GM21367 (cell line): ENCODE measurements around the gene TPRX2.
"Not testable (repeated sequence)": the region's sequence is repeated elsewhere in the genome, so short reads cannot be mapped to it uniquely, and the experiment has no call there.

Experiments
- ATAC-seq: cut with Tn5 transposase; IDR thresholded peaks from one replicate; pipeline ENCODE4 v1.9.1; 2021; ENCODE audit not compliant: unreplicated experiment

Gene TPRX2

GRCh38 chr19:47858646-47859285 lies at the start of gene TPRX2:
TPRX2 (plus strand) TSS chr19:47859235; CDS start chr19:47859247, 12 bp downstream.
- not testable (repeated sequence) for ATAC-seq

DNA sequence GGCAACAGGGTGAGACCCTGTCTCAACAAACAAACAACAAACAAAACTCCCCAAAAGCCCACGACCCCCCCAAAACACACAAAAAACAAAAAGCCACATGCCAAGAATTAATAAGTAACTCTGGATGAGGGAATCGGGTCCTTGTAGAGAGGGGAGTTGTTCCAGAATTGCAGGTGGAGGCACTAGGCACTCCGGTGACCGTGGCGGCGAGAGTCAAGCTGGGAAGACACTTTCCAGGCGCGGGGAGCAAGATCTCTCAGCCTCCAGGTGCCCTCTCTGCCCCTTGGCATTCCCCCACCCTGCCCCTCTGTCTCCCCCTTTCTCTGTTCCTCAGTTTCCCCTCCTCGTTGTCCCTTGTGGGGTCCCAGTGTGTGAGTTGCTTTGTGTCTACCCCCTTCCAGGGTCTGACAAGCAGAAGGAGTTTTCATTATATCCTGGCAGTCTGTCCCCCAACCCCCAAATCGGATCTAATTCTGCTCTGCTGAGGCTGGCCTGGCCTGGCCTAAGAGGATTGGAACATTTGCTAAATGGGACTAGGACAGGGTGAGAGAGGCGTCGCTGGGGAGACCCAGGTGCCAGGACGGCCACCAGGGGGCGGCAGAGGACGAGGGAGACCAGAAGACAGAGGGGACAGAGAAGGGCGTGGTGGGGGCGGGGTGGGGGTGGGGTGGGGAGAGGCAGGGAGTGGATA lies 45.6 kb upstream of the TPRX2 start:
- ATAC-seq: no peak

DNA sequence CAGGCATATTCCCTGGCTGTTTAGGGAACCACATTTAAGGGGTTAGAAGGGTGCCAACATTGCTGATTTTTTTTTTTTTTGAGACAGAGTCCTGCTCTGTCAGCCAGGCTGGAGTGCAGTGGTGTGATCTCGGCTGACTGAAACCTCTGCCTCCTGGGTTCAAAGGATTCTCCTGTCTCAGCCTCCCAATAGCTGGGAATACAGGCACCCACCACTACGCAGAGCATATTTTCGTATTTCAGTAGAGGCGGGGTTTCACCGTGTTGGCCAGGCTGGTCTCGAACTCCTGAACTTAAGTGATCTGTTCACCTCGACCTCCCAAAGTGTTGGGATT lies 45.1 kb upstream of the TPRX2 start:
- no peak for ATAC-seq

DNA sequence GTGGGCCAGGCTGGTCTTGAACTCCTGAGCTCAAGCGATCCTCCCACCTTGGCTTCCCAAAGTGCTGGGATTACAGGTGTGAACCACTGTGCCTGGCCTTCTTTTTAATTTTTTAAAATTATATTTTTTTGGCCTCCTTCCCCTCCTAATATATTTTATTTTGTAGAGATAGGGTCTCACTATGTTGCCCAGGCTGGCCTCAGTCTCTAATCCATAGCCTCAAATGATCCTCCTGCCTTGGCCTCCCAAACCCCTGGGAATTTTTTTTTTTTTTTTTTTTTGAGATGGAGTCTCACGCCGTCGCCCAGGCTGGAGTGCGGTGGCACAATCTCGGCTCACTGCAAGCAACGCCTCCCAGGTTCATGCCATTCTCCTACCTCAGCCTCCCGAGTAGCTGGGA lies 42.8 kb upstream of the TPRX2 start:
- ATAC-seq: not testable (repeated sequence)

DNA sequence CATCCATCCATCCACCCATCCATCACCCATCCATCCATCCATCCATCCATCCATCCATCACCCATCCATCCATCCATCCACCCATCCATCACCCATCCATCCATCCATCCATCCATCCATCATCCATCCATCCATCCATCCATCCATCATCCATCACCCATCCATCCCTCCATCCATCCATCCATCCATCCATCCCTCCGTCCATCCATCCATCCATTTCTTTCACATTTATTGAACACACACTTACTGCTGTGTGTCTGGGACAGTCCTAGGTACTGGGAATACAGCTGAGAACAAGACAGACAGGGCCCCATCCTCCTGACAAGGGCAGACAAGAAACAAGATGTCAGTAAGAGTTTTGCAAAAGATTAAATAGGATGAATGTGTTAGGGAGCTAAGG lies 40.8 kb upstream of the TPRX2 start:
- ATAC-seq: not testable (repeated sequence)

GRCh38 chr19:47819858-47820257 lies 39.2 kb upstream of the TPRX2 start:
- ATAC-seq: no peak

DNA sequence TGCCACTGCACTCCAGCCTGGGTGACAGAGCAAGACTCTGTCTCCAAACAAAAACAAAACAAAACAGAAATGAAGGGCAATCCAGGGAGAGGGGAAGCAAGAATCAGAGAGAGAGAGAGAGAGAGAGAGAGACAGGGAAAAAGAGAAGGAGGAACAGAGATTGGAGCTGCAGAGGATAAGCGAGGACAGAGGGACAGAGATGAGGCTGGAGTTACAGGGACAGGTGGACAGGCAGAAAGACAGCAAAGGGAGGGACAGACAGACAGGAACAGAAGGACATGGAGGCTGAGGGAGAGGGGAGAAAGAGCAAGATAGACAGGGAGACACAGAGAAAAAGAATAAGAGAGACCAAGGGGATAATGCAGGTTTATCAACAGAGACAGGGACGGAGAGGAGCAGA lies 38.6 kb upstream of the TPRX2 start:
- ATAC-seq: no peak

GRCh38 chr19:47821460-47822020 lies 37.5 kb upstream of the TPRX2 start, which contains the start of gene CRX:
CRX (plus strand) TSS chr19:47821937; CDS start chr19:47834444, 12,507 bp downstream.
- ATAC-seq: no peak

DNA sequence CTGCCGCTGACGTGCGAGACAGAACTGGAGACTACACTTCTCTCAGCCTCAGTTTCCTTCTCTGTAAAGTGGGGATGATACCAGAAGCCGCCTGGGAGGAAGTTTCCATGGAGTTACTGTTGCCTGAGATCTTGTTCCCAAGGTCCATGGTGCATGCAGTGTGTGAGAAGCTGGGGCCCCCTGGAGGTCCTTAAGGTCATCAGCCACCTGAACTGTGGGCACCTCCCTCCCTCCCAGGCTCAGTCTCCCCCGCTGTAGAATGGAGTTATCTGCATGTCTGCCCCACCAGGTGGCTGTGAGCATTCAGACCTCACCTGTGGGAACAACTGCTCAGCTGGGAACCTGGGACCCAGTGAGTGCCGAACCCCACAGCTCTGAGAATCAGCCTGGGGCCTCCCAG lies 34.6 kb upstream of the TPRX2 start:
- no peak for ATAC-seq

- no peak for ATAC-seq
These were observed 32.2 kb upstream of the TPRX2 start for GRCh38 chr19:47826800-47827199.

- no peak for ATAC-seq
These were observed 26.3 kb upstream of the TPRX2 start for GRCh38 chr19:47832723-47833122.

DNA sequence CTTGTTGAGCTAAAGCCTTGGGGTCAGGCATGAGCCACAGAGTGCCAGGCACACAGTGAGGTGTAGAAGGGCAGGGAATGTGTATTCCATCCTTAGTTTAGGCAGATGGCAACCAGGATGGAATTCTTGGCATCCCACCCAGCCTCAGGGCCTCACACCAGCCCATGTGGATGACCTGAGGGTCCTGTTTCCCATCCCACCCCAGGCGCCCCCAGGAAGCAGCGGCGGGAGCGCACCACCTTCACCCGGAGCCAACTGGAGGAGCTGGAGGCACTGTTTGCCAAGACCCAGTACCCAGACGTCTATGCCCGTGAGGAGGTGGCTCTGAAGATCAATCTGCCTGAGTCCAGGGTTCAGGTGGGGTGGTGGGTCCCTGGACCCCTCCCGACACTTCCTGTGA lies 23.0 kb upstream of the TPRX2 start:
- ATAC-seq: no peak

DNA sequence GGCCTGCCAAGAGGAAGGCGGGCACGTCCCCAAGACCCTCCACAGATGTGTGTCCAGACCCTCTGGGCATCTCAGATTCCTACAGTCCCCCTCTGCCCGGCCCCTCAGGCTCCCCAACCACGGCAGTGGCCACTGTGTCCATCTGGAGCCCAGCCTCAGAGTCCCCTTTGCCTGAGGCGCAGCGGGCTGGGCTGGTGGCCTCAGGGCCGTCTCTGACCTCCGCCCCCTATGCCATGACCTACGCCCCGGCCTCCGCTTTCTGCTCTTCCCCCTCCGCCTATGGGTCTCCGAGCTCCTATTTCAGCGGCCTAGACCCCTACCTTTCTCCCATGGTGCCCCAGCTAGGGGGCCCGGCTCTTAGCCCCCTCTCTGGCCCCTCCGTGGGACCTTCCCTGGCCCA lies 19.6 kb upstream of the TPRX2 start:
- ATAC-seq: no peak

DNA sequence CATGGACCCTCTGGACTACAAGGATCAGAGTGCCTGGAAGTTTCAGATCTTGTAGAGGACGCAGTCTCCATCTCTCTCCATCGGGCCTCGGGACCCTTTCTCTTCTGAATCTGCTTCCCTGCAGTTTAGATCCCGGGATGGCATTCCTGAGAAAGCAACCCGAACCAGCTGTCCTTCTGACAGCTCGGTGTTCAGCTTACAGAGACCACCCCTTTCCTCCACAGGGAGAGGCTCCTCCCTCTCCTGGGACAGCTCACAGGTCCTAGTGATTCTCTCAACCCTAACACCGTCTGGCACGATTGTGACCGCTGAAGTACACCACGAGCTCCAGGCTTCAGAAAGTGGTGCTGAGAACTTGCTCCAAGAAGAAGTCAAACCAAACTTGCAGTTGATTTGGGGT lies 19.1 kb upstream of the TPRX2 start:
- ATAC-seq: no peak

GRCh38 chr19:47842941-47843340 lies 16.1 kb upstream of the TPRX2 start:
- ATAC-seq: no peak

- no peak for ATAC-seq
These were observed 10.6 kb upstream of the TPRX2 start for GRCh38 chr19:47848425-47848822.

DNA sequence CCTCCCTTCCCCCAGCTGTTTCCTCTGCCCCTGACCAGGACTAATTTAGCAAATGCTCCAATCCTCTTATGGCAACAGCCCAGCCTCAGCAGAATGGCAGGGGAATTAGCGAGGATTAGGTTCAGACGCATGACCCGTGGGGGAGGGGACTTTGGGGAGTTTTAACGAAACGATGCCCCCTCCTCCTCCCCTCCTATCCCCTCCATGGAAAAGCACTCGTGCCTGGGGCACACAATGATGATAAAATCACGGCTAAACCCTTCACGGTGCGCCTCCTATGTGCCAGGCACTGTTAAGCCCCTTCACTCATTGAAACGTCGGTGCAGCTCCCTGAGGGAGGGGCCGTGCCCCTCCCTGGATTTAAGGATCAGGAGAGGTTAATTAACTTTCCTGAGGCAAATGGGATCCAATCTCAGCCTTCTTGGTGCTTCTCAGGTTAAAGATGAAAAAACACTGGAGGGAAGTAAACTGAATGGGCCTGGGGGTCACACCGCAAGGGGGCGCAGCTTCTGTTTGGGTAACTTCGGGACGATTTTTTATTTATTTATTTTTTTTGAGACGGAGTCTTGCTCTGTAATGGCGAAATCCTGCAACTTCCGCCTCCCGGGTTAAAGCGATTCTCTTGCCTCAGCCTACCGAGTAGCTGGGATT lies 10.1 kb upstream of the TPRX2 start:
- ATAC-seq: no peak

GRCh38 chr19:47853003-47853402 lies 6.0 kb upstream of the TPRX2 start:
- no peak for ATAC-seq

DNA sequence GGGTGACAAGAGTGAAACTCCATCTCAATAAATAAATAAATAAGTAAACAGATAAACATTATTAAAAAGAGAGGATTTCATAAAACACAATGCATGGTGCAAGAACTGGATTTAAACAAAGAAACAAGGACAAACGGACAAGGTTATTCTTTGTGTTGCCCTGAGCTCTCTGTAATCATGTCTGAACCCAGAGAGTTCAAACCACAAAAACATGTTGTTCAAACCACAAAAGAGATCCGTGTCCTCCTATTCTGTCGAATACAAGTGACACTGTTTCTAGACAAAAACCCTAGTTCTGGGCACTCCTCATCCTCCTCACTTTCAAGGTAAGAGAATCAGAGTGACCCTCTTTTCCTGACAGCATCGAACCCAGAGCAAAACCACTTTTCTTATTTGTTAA lies 4.6 kb upstream of the TPRX2 start:
- ATAC-seq: no peak

DNA sequence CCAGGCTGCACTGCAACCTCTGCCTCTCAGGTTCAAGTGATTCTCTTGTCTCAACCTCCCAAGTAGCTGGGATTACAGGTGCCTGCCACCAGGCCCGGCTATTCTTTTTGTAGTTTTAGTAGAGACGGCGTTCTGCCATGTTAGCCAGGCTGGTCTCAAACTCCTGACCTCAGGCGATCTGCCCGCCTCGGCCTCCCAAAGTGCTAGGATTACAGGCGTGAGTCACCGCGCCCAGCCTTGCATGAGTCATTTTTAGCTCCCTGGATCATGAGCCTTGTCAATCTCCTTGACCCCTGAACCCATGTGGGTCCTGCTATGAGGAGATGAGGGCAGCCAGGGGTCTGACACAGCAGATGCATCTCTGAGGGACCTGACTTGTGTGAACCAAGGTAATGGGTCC lies 804 bp upstream of the TPRX2 start:
- ATAC-seq: not testable (repeated sequence)

DNA sequence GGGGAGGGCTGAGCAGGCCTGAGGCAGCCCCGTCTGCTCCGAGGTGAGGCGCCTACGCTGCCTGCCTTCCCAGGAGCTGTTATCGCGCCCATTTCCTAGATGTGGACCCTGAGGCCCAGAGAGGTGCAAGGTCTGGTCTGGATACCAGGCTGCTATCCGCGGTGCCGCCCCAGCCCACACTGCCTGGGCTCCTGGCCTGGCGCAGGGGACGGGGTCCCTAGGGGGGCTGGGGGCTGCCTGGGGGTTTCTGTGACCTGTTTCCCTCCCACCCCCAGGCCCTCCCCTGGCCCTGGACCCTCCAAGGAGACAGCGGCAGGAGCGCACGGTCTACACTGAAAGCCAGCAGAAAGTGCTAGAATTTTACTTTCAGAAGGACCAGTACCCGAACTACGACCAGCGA lies 803 bp downstream of the TPRX2 start:
- ATAC-seq: not testable (repeated sequence)
